HepG2 (cell line): ENCODE results near the gene ACSL3. TPM values are rescaled to one million over a fixed set of nuclear protein-coding genes. Genes with fewer than 3 reads are reported as not detected.

Source experiments
- ATF7-NPFF ChIP-seq: sonication (generic); formaldehyde crosslinking; IDR thresholded peaks from 2 replicates; pipeline ENCODE4 v1.8.1; 2023; ENCODE audit warnings: mild to moderate bottlenecking, low read depth, missing genetic modification reagents, moderate library complexity
- BATF2 ChIP-seq: sonication (generic); formaldehyde crosslinking; IDR thresholded peaks from 2 replicates; pipeline ENCODE4 v1.8.0; 2022; ENCODE audit warnings: mild to moderate bottlenecking, missing genetic modification reagents, moderate library complexity
- DMAP1 ChIP-seq: IDR thresholded peaks from 2 replicates; pipeline ENCODE4 v1.6.1; 2016
- E2F2 ChIP-seq: sonication (generic); formaldehyde crosslinking; IDR thresholded peaks from 2 replicates; pipeline ENCODE4 v1.4.0; 2020; ENCODE audit warnings: missing genetic modification reagents, borderline replicate concordance
- GATAD2A ChIP-seq: IDR thresholded peaks from 2 replicates; pipeline ENCODE4 v1.6.1; 2016
- HNRNPL ChIP-seq: fragments of 200-400 bp; formaldehyde crosslinking; IDR thresholded peaks from 2 replicates; pipeline ENCODE4 v1.6.1; 2017; ENCODE audit warnings: mild to moderate bottlenecking, low read depth, low read length
- MIER2 ChIP-seq: IDR thresholded peaks from 2 replicates; pipeline ENCODE4 v1.6.1; 2016; ENCODE audit warnings: missing biosample characterization, missing genetic modification reagents
- PHF21A ChIP-seq: sonication (generic); formaldehyde crosslinking; IDR thresholded peaks from 2 replicates; pipeline ENCODE4 v1.5.0; 2020; ENCODE audit warnings: mild to moderate bottlenecking, missing genetic modification reagents
- RAD21 ChIP-seq: fragments of 450-650 bp; formaldehyde crosslinking; IDR thresholded peaks from 2 replicates; pipeline ENCODE4 v1.5.0; 2020; ENCODE audit warnings: mild to moderate bottlenecking
- RBM22 ChIP-seq: fragments of 200-400 bp; formaldehyde crosslinking; optimal IDR thresholded peaks from 2 replicates; pipeline ENCODE3; 2017; ENCODE audit warnings: mild to moderate bottlenecking, low read length, moderate library complexity
- REST ChIP-seq, 2 experiments: IDR thresholded peaks; 2 replicates each; pipeline ENCODE4 v1.6.1; 2011 to 2012; ENCODE audit warnings: low read length in 2 of 2, borderline replicate concordance in 1 of 2, low read depth in 1 of 2, mild to moderate bottlenecking in 1 of 2, moderate library complexity in 1 of 2
- SMAD3 ChIP-seq: sonication (generic); formaldehyde crosslinking; IDR thresholded peaks from 2 replicates; pipeline ENCODE4 v1.4.0; 2020; ENCODE audit warnings: missing genetic modification reagents
- SNAPC2 ChIP-seq: sonication (generic); formaldehyde crosslinking; IDR thresholded peaks from 2 replicates; pipeline ENCODE4 v1.8.1; 2022; ENCODE audit warnings: mild to moderate bottlenecking, missing genetic modification reagents
- SRY ChIP-seq: sonication (generic); formaldehyde crosslinking; IDR thresholded peaks from 2 replicates; pipeline ENCODE4 v1.8.0; 2022; ENCODE audit warnings: mild to moderate bottlenecking, missing genetic modification reagents
- STAG1 ChIP-seq: sonication (generic); formaldehyde crosslinking; IDR thresholded peaks from 2 replicates; pipeline ENCODE4 v1.4.0; 2020; ENCODE audit warnings: missing genetic modification reagents
- TBX2 ChIP-seq: sonication (generic); formaldehyde crosslinking; IDR thresholded peaks from 2 replicates; pipeline ENCODE4 v1.5.0; 2020; ENCODE audit warnings: missing genetic modification reagents, mild to moderate bottlenecking, borderline replicate concordance
- TEF ChIP-seq: sonication (generic); formaldehyde crosslinking; IDR thresholded peaks from 2 replicates; pipeline ENCODE4 v1.5.0; 2020; ENCODE audit warnings: missing genetic modification reagents
- TGIF2 ChIP-seq: IDR thresholded peaks from 2 replicates; pipeline ENCODE4 v1.6.1; 2016; ENCODE audit warnings: control low read depth, missing compliant biosample characterization
- TOE1 ChIP-seq: sonication (generic); formaldehyde crosslinking; IDR thresholded peaks from 2 replicates; pipeline ENCODE4 v1.4.0; 2020; ENCODE audit warnings: mild to moderate bottlenecking, missing genetic modification reagents
- XRCC5 ChIP-seq: fragments of 200-400 bp; formaldehyde crosslinking; optimal IDR thresholded peaks from 2 replicates; pipeline ENCODE3; 2017; ENCODE audit warnings: mild to moderate bottlenecking, low read length
- ZBTB3 ChIP-seq: sonication (generic); formaldehyde crosslinking; IDR thresholded peaks from 2 replicates; pipeline ENCODE4 v1.4.0; 2020; ENCODE audit warnings: low read depth, mild to moderate bottlenecking, moderate library complexity, missing genetic modification reagents, borderline replicate concordance
- ZFP36L2 ChIP-seq: sonication (generic); formaldehyde crosslinking; IDR thresholded peaks from 2 replicates; pipeline ENCODE4 v1.4.0; 2020; ENCODE audit warnings: missing genetic modification reagents
- ZFYVE20 ChIP-seq: sonication (generic); formaldehyde crosslinking; IDR thresholded peaks from 2 replicates; pipeline ENCODE4 v1.8.0; 2023; ENCODE audit warnings: low read depth, mild to moderate bottlenecking, moderate library complexity, missing genetic modification reagents, borderline replicate concordance
- ZNF180 ChIP-seq: sonication (generic); formaldehyde crosslinking; IDR thresholded peaks from 2 replicates; pipeline ENCODE4 v1.4.0; 2020; ENCODE audit warnings: low read depth, missing genetic modification reagents, borderline replicate concordance
- ZNF30 ChIP-seq: sonication (generic); formaldehyde crosslinking; IDR thresholded peaks from 2 replicates; pipeline ENCODE4 v1.5.0; 2020; ENCODE audit warnings: mild to moderate bottlenecking, missing genetic modification reagents
- ZNF558 ChIP-seq: sonication (generic); formaldehyde crosslinking; IDR thresholded peaks from 2 replicates; pipeline ENCODE4 v1.9.0; 2022; ENCODE audit warnings: mild to moderate bottlenecking, missing genetic modification reagents, borderline replicate concordance
- polyA plus RNA-seq, 8 experiments: library from polyadenylated mRNA; depleted of rRNA in 3 of 8; stranded (reverse) in 7 of 8; unstranded in 1 of 8; fragments of >200 nt; fragmentation: Illumina TruSeq in 4 of 8; extraction: Trizol in 4 of 8; gene quantifications; 2 replicates each; pipeline versions ENCODE4 v1.2.1 to v1.2.3, GENCODE V29; 2011 to 2016; ENCODE audit warnings: low read depth in 4 of 8, missing spikeins in 1 of 8, mixed read lengths in 1 of 8; ENCODE audit not compliant: insufficient read depth in 1 of 8
- total RNA-seq, 5 experiments: library from RNA; depleted of rRNA; stranded (reverse); fragments of >200 nt; fragmentation: Illumina TruSeq; extraction: Trizol; gene quantifications; 2 replicates each; pipeline ENCODE4 v1.2.3, GENCODE V29; 2016; ENCODE audit warnings: low read depth in 1 of 5

The ACSL3 gene
- total and polyA plus RNA-seq, 2 of the 13 experiments (the other 11 are each of a cell fraction or from before 2014, with no cell fraction given) = 305 to 365 TPM

- peak; percentile 76; the same call in 1 of the 2 replicates for TF ChIP-seq MIER2 (CRISPR knock-in tag)
- no peak for TF ChIP-seq DMAP1
- peak; percentile 65 for TF ChIP-seq XRCC5
- TF ChIP-seq RAD21 = peak; percentile 83
- peak in 1 of 2 experiments; percentile 80; a peak in 2 of 4 replicates for TF ChIP-seq REST (IDR thresholded peaks at IDR 0.05; ENCODE audit: borderline replicate concordance in 1 of 2, low read depth in 1 of 2, low read length in 2 of 2)
- no peak for TF ChIP-seq E2F2 (CRISPR knock-in tag)
- peak; percentile 97 for TF ChIP-seq RBM22
- 0 out of 2 replicates have a peak, but pooled peaks have one; percentile 25 for TF ChIP-seq TBX2 (CRISPR knock-in tag)
- no peak for TF ChIP-seq ATF7-NPFF (CRISPR knock-in tag)
- no peak for TF ChIP-seq ZNF30 (CRISPR knock-in tag)
- TF ChIP-seq SNAPC2 = no peak
- no peak for TF ChIP-seq ZFP36L2 (CRISPR knock-in tag)
- TF ChIP-seq STAG1 = peak; percentile 92
- no peak for TF ChIP-seq TEF (CRISPR knock-in tag)
- TF ChIP-seq ZNF180 = no peak
- no peak for TF ChIP-seq PHF21A (CRISPR knock-in tag)
- no peak for TF ChIP-seq ZNF558 (CRISPR knock-in tag)
- 0 out of 2 replicates have a peak, but pooled peaks have one; percentile 21 for TF ChIP-seq TGIF2 (CRISPR knock-in tag)
- no peak for TF ChIP-seq ZBTB3 (CRISPR knock-in tag)
- TF ChIP-seq BATF2 = no peak
- 0 out of 2 replicates have a peak, but pooled peaks have one; percentile 48 for TF ChIP-seq TOE1 (CRISPR knock-in tag)
- TF ChIP-seq HNRNPL = no peak
- no peak for TF ChIP-seq SMAD3 (CRISPR knock-in tag)
- TF ChIP-seq GATAD2A = peak; percentile 43; the same call in 1 of the 2 replicates
- no peak for TF ChIP-seq ZFYVE20 (CRISPR knock-in tag)
- TF ChIP-seq SRY = no peak
Measured at GRCh38 chr2:222939208-222939856, 78.5 kb downstream of the ACSL3 start (continued).
